Esophagus squamous epithelium (tissue), 5 donors: ENCODE data around the gene IL20RB. TPM values are rescaled to one million over a fixed set of nuclear protein-coding genes. Genes with fewer than 3 reads are reported as not detected.
A peak's percentile ranks its signal among the peaks of the same experiment; 100 is the strongest.
"Not testable (repeated sequence)": the region's sequence is repeated elsewhere in the genome, so short reads cannot be mapped to it uniquely, and the experiment has no call there.

Experiments used
- DNase-seq: peaks from one replicate; lab custom pipeline; 2025; lab: John Stamatoyannopoulos, UW
- H3K27ac ChIP-seq, 4 donors: fragments of 200-600 bp; sonication (generic); one replicate each; pipeline ENCODE4 v1.5.1; 2016 to 2019; ENCODE audit warnings: mild to moderate bottlenecking in 1 of 4
- H3K27me3 ChIP-seq, 4 donors: fragments of 200-600 bp; sonication (generic); 1 replicate in 3 of 4; 2 replicates in 1 of 4; pipeline versions ENCODE4 v1.5.1 to v1.6.0; 2017 to 2021; ENCODE audit warnings: antibody characterized with exemption in 1 of 4
- H3K36me3 ChIP-seq, 3 donors: fragments of 200-600 bp; sonication (generic); one replicate each; pipeline ENCODE4 v1.5.1; 2016 to 2019
- H3K4me1 ChIP-seq, 3 donors: fragments of 200-600 bp; sonication (generic); one replicate each; pipeline ENCODE4 v1.5.1; 2017 to 2019
- H3K4me3 ChIP-seq, 4 donors: fragments of 200-600 bp; sonication (generic); 1 replicate in 3 of 4; 2 replicates in 1 of 4; pipeline ENCODE4 v1.5.1; 2016 to 2019; ENCODE audit warnings: mild to moderate bottlenecking in 2 of 4, moderate library complexity in 1 of 4
- H3K9me3 ChIP-seq, 3 donors: fragments of 200-600 bp; sonication (generic); one replicate each; pipeline ENCODE4 v1.5.1; 2016 to 2019
- CTCF ChIP-seq, 6 experiments: fragments of 450-650 bp in 4 of 6; fragments of 200-600 bp in 2 of 6; sonication (generic) in 2 of 6; IDR thresholded peaks; one replicate each; pipeline ENCODE4 v1.5.1; 2016 to 2019; ENCODE audit warnings: antibody characterized with exemption in 6 of 6, mild to moderate bottlenecking in 4 of 6, moderate library complexity in 4 of 6
- POLR2A ChIP-seq, 4 donors: fragments of 450-650 bp; IDR thresholded peaks; one replicate each; pipeline ENCODE4 v1.6.1; 2017; ENCODE audit warnings: antibody characterized with exemption in 4 of 4, mild to moderate bottlenecking in 4 of 4, moderate library complexity in 3 of 4
- WGBS, 2 donors: methylation state at CpG; one replicate each; pipeline ENCODE4 v1.1.5; 2018; 5-methylcytosine and 5-hydroxymethylcytosine counted together
- intact Hi-C: fragments of 100-400 bp; cut with DNase I; formaldehyde crosslinking; loops from one replicate; pipeline ENCODE4 v1.15.0; 2022
- total RNA-seq, 4 donors: library from RNA; depleted of rRNA; stranded (reverse); fragments of >200 nt; gene quantifications; one replicate each; pipeline ENCODE4 v1.1.0, GENCODE V29; 2016
- donor health status: DM: yes; HTN: yes; CAD: no.

The IL20RB gene
- total RNA-seq, 4 donors from 2014 or later: 95.1 to 112 (median 105) TPM

- peaks cover 0 to 55% (median 6%) of the 10 kb centered on the region in 3 donors for H3K4me1 ChIP-seq
Observed at GRCh38 chr3:136979684-136980083, 21.9 kb downstream of the IL20RB start.

GRCh38 chr3:136982033-136982432 is 24.2 kb downstream of the IL20RB start:
- Histone ChIP-seq H3K27me3 (no peaks in the 10 kb centered on the region), H3K9me3 (no peaks in the 10 kb centered on the region), H3K4me3 (no peak overlapping the region), H3K27ac (peak overlapping the region in 1 of 4 donors; percentile 62), H3K4me1 (peaks cover 0 to 61% (median 15%) of the 10 kb centered on the region in 3 donors), H3K36me3 (peaks cover 0 to 49% (median 0%) of the 10 kb centered on the region in 3 donors)
- intact Hi-C loops: no loop called here
- no peak for DNase-seq
- 87 to 95% methylated on average over 5 of the region's 5 CpGs for WGBS, 2 donors
- no peak for TF ChIP-seq POLR2A (IDR thresholded peaks at IDR 0.05)
- TF ChIP-seq CTCF (IDR thresholded peaks at IDR 0.05): no peak

More at GRCh38 chr3:136979684-136980083, 21.9 kb downstream of the IL20RB start:
- Histone ChIP-seq H3K4me3 (no peak overlapping the region), H3K27me3 (no peaks in the 10 kb centered on the region), H3K36me3 (peaks cover 0 to 61% (median 0%) of the 10 kb centered on the region in 3 donors), H3K27ac (peak overlapping the region in 1 of 4 donors; percentile 18), H3K9me3 (peaks cover 0 to 9% (median 0%) of the 10 kb centered on the region in 3 donors)
- DNase-seq: no peak
- 31 to 33% methylated on average over 2 of the region's 3 CpGs for WGBS, 2 donors
- intact Hi-C loops: no loop called here
- no peak for TF ChIP-seq POLR2A (IDR thresholded peaks at IDR 0.05)
- no peak for TF ChIP-seq CTCF (IDR thresholded peaks at IDR 0.05)

GRCh38 chr3:136982520-136983138 is 24.8 kb downstream of the IL20RB start:
- H3K4me1 ChIP-seq: peaks cover 0 to 63% (median 15%) of the 10 kb centered on the region in 3 donors
- intact Hi-C loops: no loop called here
- peaks cover 0 to 53% (median 0%) of the 10 kb centered on the region in 3 donors for H3K36me3 ChIP-seq
- DNase-seq: no peak
- WGBS, 2 donors: 83 to 95% methylated on average over 4 of the region's 4 CpGs
- no peaks in the 10 kb centered on the region for H3K27me3 ChIP-seq
- H3K9me3 ChIP-seq: no peaks in the 10 kb centered on the region
- no peak for TF ChIP-seq POLR2A (IDR thresholded peaks at IDR 0.05)
- TF ChIP-seq CTCF (IDR thresholded peaks at IDR 0.05): no peak
- H3K4me3 ChIP-seq: no peak overlapping the region
- H3K27ac ChIP-seq: peak overlapping the region in 1 of 4 donors; percentile 62

- intact Hi-C loops: no loop called here
- TF ChIP-seq CTCF (IDR thresholded peaks at IDR 0.05) (no peak), POLR2A (IDR thresholded peaks at IDR 0.05) (no peak)
- Histone ChIP-seq H3K27me3 (no peaks in the 10 kb centered on the region), H3K36me3 (peaks cover 0 to 72% (median 0%) of the 10 kb centered on the region in 3 donors), H3K9me3 (no peaks in the 10 kb centered on the region), H3K4me3 (no peak overlapping the region), H3K4me1 (peaks cover 0 to 65% (median 16%) of the 10 kb centered on the region in 3 donors), H3K27ac (peak overlapping the region; percentile 70 to 85 (median 79))
- 20 to 46% methylated on average over 3 of the region's 3 CpGs for WGBS, 2 donors
- no peak for DNase-seq
Observed at GRCh38 chr3:136984837-136985236, 27.1 kb downstream of the IL20RB start.

GRCh38 chr3:136987398-136987980 is 29.7 kb downstream of the IL20RB start:
- H3K9me3 ChIP-seq, H3K4me3 ChIP-seq, H3K27ac ChIP-seq, DNase-seq, H3K27me3 ChIP-seq, intact Hi-C loops: not testable (repeated sequence)
- peaks cover 0 to 72% (median 0%) of the 10 kb centered on the region in 3 donors for H3K36me3 ChIP-seq
- H3K4me1 ChIP-seq: peaks cover 3 to 81% (median 31%) of the 10 kb centered on the region in 3 donors
- 94% methylated on average over 12 of the region's 39 CpGs; no CpG with 5 or more reads in 1 of the 2 donors for WGBS, 2 donors
